ENCODE measurements around the gene MXI1. TPM values are rescaled to one million over a fixed set of nuclear protein-coding genes. Genes with fewer than 3 reads are reported as not detected.

MXI1 gene
- total and polyA plus RNA-seq, 2 of the 4 experiments (the other 2 are of a cell fraction) = 7.2 to 11.8 TPM

DNA sequence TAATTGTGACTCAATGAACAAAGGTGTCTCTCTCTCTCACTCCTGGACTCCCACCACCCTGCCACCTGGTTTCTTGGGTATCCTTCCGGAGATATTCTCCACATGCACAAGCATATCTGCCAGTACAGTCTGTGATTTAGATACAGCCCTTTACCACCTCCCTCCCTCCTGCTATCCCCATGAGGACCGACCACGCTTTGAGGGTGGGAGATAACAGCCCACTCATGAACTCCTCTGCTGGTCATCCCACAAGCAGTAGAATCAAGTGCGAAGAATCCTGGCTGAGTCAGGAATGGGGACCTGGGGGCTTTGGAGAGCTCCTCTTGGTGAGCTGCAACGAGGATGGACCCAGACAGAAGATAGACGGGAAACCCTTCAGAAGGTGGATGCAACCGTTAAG lies 28.2 kb upstream of the MXI1 start (continued):
- TF ChIP-seq CHD1 (IDR thresholded peaks at IDR 0.05; ENCODE audit: low read depth, low read length) = no peak
- no peak for TF ChIP-seq RFX5 (IDR thresholded peaks at IDR 0.05; ENCODE audit: low read depth, low read length)
- no peak for TF ChIP-seq RCOR1 (IDR thresholded peaks at IDR 0.05; ENCODE audit: insufficient replicate concordance, low read length)

DNA sequence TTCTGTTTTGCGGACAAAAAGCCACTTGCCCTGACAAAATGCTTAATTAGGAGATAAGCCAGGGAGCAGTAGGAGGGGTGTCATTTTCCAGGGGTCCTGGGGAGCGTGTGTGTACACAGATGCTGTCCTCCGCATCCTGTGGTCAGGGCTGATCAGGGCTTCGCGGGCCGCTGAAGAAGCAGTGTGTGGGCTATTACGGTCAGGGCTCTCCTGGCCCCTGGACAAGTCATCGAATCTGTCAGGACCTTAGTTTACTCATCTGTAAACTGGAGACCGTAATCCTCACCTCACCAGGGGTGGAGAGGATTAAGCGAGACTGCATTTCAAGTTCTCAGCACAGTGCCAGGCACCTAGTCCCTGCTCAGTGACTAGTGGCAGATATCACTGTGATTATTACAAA lies 26.0 kb upstream of the MXI1 start:
- no peak overlapping the region for H4K5ac ChIP-seq (ENCODE audit: low read depth, low read length)
- no peak overlapping the region for H3K4ac ChIP-seq (ENCODE audit: low read depth, low read length)
- no peaks in the 10 kb centered on the region for H3K4me1 ChIP-seq (ENCODE audit: control insufficient read depth, insufficient read depth, low read length)
- no peak overlapping the region for H2AK5ac ChIP-seq (ENCODE audit: low read depth, low read length)
- no peak overlapping the region for H3K4me2 ChIP-seq (ENCODE audit: low read depth, low read length)
- no peaks in the 10 kb centered on the region for H3K9me3 ChIP-seq (ENCODE audit: control insufficient read depth, insufficient read depth, low read length)
- H3K27ac ChIP-seq (ENCODE audit: insufficient read depth, low read length) = no peak overlapping the region
- intact Hi-C loops (cut with micrococcal nuclease) (no loop called here), in situ Hi-C loops (cut with MboI; ENCODE audit: low sequenced_read_pairs) (no loop called here), dilution Hi-C loops (cut with HindIII; ENCODE audit: low sequenced_read_pairs, unreplicated experiment) (no loop called here)
- H4K91ac ChIP-seq (ENCODE audit: insufficient read depth, low read depth, low read length) = no peak overlapping the region
- no peak overlapping the region for H2BK5ac ChIP-seq (ENCODE audit: low read depth, low read length, poor library complexity, severe bottlenecking)
- H4K8ac ChIP-seq (ENCODE audit: low read depth in 2 of 2, low read length in 2 of 2) = no peak overlapping the region
- no peak overlapping the region for H3K23ac ChIP-seq (ENCODE audit: low read depth, low read length)
- H2BK120ac ChIP-seq (ENCODE audit: low read depth, low read length) = no peak overlapping the region
- H3K36me3 ChIP-seq (ENCODE audit: control insufficient read depth, insufficient read depth, low read length) = no peaks in the 10 kb centered on the region
- H3K9me1 ChIP-seq (ENCODE audit: insufficient read depth, low read length) = no peaks in the 10 kb centered on the region
- H3K18ac ChIP-seq (ENCODE audit: low read depth, low read length) = no peak overlapping the region
- DNase-seq (no peak), ATAC-seq (ENCODE audit: low read depth) (no peak)
- H3K9ac ChIP-seq (ENCODE audit: low read depth, low read length) = no peak overlapping the region
- no peak overlapping the region for H3K14ac ChIP-seq (replicated peaks; ENCODE audit: low read depth, low read length)
- H3K27me3 ChIP-seq (ENCODE audit: control insufficient read depth, insufficient read depth, low read length) = peaks cover 12% of the 10 kb centered on the region
- H2BK15ac ChIP-seq (ENCODE audit: low read depth, low read length) = no peak overlapping the region
- H2AK9ac ChIP-seq (replicated peaks; ENCODE audit: low read depth, low read length, poor library complexity) = no peak overlapping the region
- no peak overlapping the region for H2AFZ ChIP-seq (replicated peaks; ENCODE audit: low read length, poor library complexity)
- no peaks in the 10 kb centered on the region for H3K79me1 ChIP-seq (ENCODE audit: low read depth in 1 of 2, low read length in 2 of 2)
- H3K4me3 ChIP-seq (ENCODE audit: insufficient read depth, low read depth, low read length) = no peak overlapping the region
- POLR2A ChIA-PET (ENCODE audit: unreplicated experiment) = no interaction called here
- no peaks in the 10 kb centered on the region for H4K20me1 ChIP-seq (ENCODE audit: insufficient read depth, low read length)
- no TSS peak for BruUV-seq (replicated peaks)
- 100% methylated on average over 1 of the region's 10 CpGs; no CpG with 5 or more reads in 1 of the 2 experiments for WGBS, 2 experiments (ENCODE audit: extremely low coverage in 2 of 2, insufficient read length in 1 of 2)
- no peak overlapping the region for H3K56ac ChIP-seq (ENCODE audit: extremely low read depth, insufficient read depth, low read length)
- H2BK20ac ChIP-seq (ENCODE audit: low read depth, low read length) = no peak overlapping the region
- CTCF ChIA-PET = no interaction called here
- TF ChIP-seq FOS (IDR thresholded peaks at IDR 0.05; ENCODE audit: low read depth, low read length) (no peak), RFX5 (IDR thresholded peaks at IDR 0.05; ENCODE audit: low read depth, low read length) (no peak), MAFK (IDR thresholded peaks at IDR 0.05; ENCODE audit: low read depth, low read length) (no peak), RAD21 (IDR thresholded peaks at IDR 0.05; ENCODE audit: low read length) (no peak), NFE2L2 (IDR thresholded peaks at IDR 0.05; ENCODE audit: low read depth, low read length) (no peak), SMC3 (IDR thresholded peaks at IDR 0.05; ENCODE audit: low read depth, low read length) (no peak), CEBPB (IDR thresholded peaks at IDR 0.05; ENCODE audit: low read depth, low read length) (no peak), MXI1 (IDR thresholded peaks at IDR 0.05; ENCODE audit: borderline replicate concordance, low read depth, low read length) (no peak), BHLHE40 (IDR thresholded peaks at IDR 0.05; ENCODE audit: low read depth, low read length) (no peak), MAZ (IDR thresholded peaks at IDR 0.05; ENCODE audit: borderline replicate concordance, low read depth, low read length) (no peak), RCOR1 (IDR thresholded peaks at IDR 0.05; ENCODE audit: insufficient replicate concordance, low read length) (no peak)
- TF ChIP-seq, protein P1, sequence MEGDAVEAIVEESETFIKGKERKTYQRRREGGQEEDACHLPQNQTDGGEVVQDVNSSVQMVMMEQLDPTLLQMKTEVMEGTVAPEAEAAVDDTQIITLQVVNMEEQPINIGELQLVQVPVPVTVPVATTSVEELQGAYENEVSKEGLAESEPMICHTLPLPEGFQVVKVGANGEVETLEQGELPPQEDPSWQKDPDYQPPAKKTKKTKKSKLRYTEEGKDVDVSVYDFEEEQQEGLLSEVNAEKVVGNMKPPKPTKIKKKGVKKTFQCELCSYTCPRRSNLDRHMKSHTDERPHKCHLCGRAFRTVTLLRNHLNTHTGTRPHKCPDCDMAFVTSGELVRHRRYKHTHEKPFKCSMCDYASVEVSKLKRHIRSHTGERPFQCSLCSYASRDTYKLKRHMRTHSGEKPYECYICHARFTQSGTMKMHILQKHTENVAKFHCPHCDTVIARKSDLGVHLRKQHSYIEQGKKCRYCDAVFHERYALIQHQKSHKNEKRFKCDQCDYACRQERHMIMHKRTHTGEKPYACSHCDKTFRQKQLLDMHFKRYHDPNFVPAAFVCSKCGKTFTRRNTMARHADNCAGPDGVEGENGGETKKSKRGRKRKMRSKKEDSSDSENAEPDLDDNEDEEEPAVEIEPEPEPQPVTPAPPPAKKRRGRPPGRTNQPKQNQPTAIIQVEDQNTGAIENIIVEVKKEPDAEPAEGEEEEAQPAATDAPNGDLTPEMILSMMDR (conservative IDR thresholded peaks at IDR 0.05; ENCODE audit: low read depth, low read length) = no peak
- TF ChIP-seq, protein P2, sequence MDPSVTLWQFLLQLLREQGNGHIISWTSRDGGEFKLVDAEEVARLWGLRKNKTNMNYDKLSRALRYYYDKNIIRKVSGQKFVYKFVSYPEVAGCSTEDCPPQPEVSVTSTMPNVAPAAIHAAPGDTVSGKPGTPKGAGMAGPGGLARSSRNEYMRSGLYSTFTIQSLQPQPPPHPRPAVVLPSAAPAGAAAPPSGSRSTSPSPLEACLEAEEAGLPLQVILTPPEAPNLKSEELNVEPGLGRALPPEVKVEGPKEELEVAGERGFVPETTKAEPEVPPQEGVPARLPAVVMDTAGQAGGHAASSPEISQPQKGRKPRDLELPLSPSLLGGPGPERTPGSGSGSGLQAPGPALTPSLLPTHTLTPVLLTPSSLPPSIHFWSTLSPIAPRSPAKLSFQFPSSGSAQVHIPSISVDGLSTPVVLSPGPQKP (IDR thresholded peaks at IDR 0.05; ENCODE audit: borderline replicate concordance, low read depth, low read length) = no peak
- TF ChIP-seq, protein P3, sequence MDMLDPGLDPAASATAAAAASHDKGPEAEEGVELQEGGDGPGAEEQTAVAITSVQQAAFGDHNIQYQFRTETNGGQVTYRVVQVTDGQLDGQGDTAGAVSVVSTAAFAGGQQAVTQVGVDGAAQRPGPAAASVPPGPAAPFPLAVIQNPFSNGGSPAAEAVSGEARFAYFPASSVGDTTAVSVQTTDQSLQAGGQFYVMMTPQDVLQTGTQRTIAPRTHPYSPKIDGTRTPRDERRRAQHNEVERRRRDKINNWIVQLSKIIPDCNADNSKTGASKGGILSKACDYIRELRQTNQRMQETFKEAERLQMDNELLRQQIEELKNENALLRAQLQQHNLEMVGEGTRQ (IDR thresholded peaks at IDR 0.05; ENCODE audit: low read depth, low read length) = no peak
